CD14-positive monocyte (primary cell): ENCODE results near the gene VPS37B. TPM values are rescaled to one million over a fixed set of nuclear protein-coding genes. Genes with fewer than 3 reads are reported as not detected.

Experiments used
- DNase-seq, 3 donors: peaks; one replicate each; pipeline ENCODE4 v3.0.0-alpha.2; 2011 to 2022
- H2AFZ ChIP-seq: 2 replicates; pipeline ENCODE4 v1.6.0; 2012; ENCODE audit warnings: mild to moderate bottlenecking, low read depth, low read length, inconsistent platforms; ENCODE audit not compliant: insufficient read depth, poor library complexity, severe bottlenecking
- H3K27ac ChIP-seq, 2 donors: 1 replicate in 1 of 2; 2 replicates in 1 of 2; pipeline ENCODE4 v1.5.1; 2012 to 2013; ENCODE audit warnings: low read length in 2 of 2, control low read depth in 1 of 2, inconsistent platforms in 1 of 2, low read depth in 1 of 2, mild to moderate bottlenecking in 1 of 2
- H3K27me3 ChIP-seq, 2 donors: one replicate each; pipeline versions ENCODE4 v1.6.0 to v1.6.1; 2011 to 2013; ENCODE audit warnings: low read length in 2 of 2; ENCODE audit not compliant: control insufficient read depth in 2 of 2, insufficient read depth in 2 of 2
- H3K36me3 ChIP-seq, 2 donors: replicated peaks in 1 of 2; 1 replicate in 1 of 2; 2 replicates in 1 of 2; pipeline versions ENCODE4 v1.5.1 to v1.6.1; 2012 to 2013; ENCODE audit warnings: low read length in 2 of 2, control low read depth in 1 of 2, inconsistent platforms in 1 of 2, mild to moderate bottlenecking in 1 of 2; ENCODE audit not compliant: insufficient read depth in 2 of 2, control insufficient read depth in 1 of 2
- H3K4me1 ChIP-seq, 2 donors: 1 replicate in 1 of 2; 2 replicates in 1 of 2; pipeline versions ENCODE4 v1.5.1 to v1.6.1; 2012 to 2013; ENCODE audit warnings: low read length in 2 of 2, control low read depth in 1 of 2, inconsistent platforms in 1 of 2, mild to moderate bottlenecking in 1 of 2, moderate library complexity in 1 of 2; ENCODE audit not compliant: insufficient read depth in 2 of 2, control insufficient read depth in 1 of 2
- H3K4me2 ChIP-seq: replicated peaks from 2 replicates; pipeline ENCODE3; 2012; ENCODE audit warnings: low read length, moderate library complexity, mild to moderate bottlenecking; ENCODE audit not compliant: poor library complexity, severe bottlenecking; ENCODE audit errors: extremely low read depth
- H3K4me3 ChIP-seq, 3 experiments: fragments of 200-600 bp in 1 of 3; sonication (generic) in 1 of 3; replicated peaks in 1 of 3; 1 replicate in 2 of 3; 2 replicates in 1 of 3; pipeline ENCODE4 v1.5.1; 2011 to 2013; ENCODE audit warnings: low read length in 3 of 3, mild to moderate bottlenecking in 3 of 3, control low read depth in 2 of 3, low read depth in 2 of 3, inconsistent platforms in 1 of 3, moderate library complexity in 1 of 3
- H3K79me2 ChIP-seq: 2 replicates; pipeline ENCODE4 v1.6.0; 2012; ENCODE audit warnings: mild to moderate bottlenecking, control low read depth, inconsistent platforms, low read length, moderate library complexity; ENCODE audit not compliant: insufficient read depth
- H3K9ac ChIP-seq: 2 replicates; pipeline ENCODE4 v1.6.0; 2017; ENCODE audit warnings: low read length, mild to moderate bottlenecking; ENCODE audit not compliant: insufficient read depth, poor library complexity, severe bottlenecking
- H3K9me3 ChIP-seq, 2 donors: replicated peaks in 1 of 2; 1 replicate in 1 of 2; 2 replicates in 1 of 2; pipeline versions ENCODE4 v1.5.1 to v1.6.1; 2012 to 2013; ENCODE audit warnings: low read length in 2 of 2, control low read depth in 1 of 2; ENCODE audit not compliant: control insufficient read depth in 1 of 2, insufficient read depth in 1 of 2
- H4K20me1 ChIP-seq: 2 replicates; pipeline ENCODE4 v1.6.0; 2012; ENCODE audit warnings: mild to moderate bottlenecking, low read length, control low read depth, moderate library complexity; ENCODE audit not compliant: insufficient read depth
- H3K27ac Mint-ChIP-seq, 7 donors: one replicate each; pipeline ENCODE4 v1.8.0; 2020; ENCODE audit warnings: mild to moderate bottlenecking in 7 of 7, mixed read lengths in 7 of 7, moderate library complexity in 6 of 7, inconsistent platforms in 2 of 7
- H3K27me3 Mint-ChIP-seq, 3 donors: one replicate each; pipeline ENCODE4 v1.8.0; 2021 to 2022; ENCODE audit warnings: low read depth in 3 of 3, mild to moderate bottlenecking in 3 of 3, mixed read lengths in 3 of 3, moderate library complexity in 3 of 3, inconsistent platforms in 1 of 3
- H3K36me3 Mint-ChIP-seq, 2 donors: one replicate each; pipeline ENCODE4 v1.8.0; 2020; ENCODE audit warnings: mixed read lengths in 2 of 2, inconsistent platforms in 1 of 2, mild to moderate bottlenecking in 1 of 2
- H3K4me1 Mint-ChIP-seq: one replicate; pipeline ENCODE4 v1.8.0; 2020; ENCODE audit warnings: mild to moderate bottlenecking, mixed read lengths
- H3K4me3 Mint-ChIP-seq, 2 donors: one replicate each; pipeline ENCODE4 v1.8.0; 2020; ENCODE audit warnings: mild to moderate bottlenecking in 2 of 2, mixed read lengths in 2 of 2, moderate library complexity in 1 of 2
- H3K9me3 Mint-ChIP-seq, 7 donors: one replicate each; pipeline ENCODE4 v1.8.0; 2020 to 2022; ENCODE audit warnings: mixed read lengths in 7 of 7, mild to moderate bottlenecking in 6 of 7, moderate library complexity in 6 of 7, inconsistent platforms in 2 of 7
- CTCF ChIP-seq: fragments of 200-600 bp; IDR thresholded peaks from one replicate; pipeline ENCODE4 v1.8.0; 2022; ENCODE audit warnings: antibody characterized with exemption, mild to moderate bottlenecking
- WGBS: methylation state at CpG from one replicate; pipeline ENCODE4 v1.1.5; 2013; ENCODE audit warnings: missing lambda C conversion rate; ENCODE audit not compliant: insufficient coverage; 5-methylcytosine and 5-hydroxymethylcytosine counted together
- intact Hi-C, 2 donors: fragments of 100-400 bp; cut with micrococcal nuclease; formaldehyde crosslinking; loops; one replicate each; pipeline versions ENCODE4 v1.15.0 to v1.15.1; 2023
- polyA plus RNA-seq, 3 donors: library from polyadenylated mRNA; depleted of rRNA in 1 of 3; unstranded in 2 of 3; stranded (reverse) in 1 of 3; fragments of 300-500 nt in 2 of 3; fragments of >200 nt in 1 of 3; fragmentation: Illumina TruSeq in 2 of 3; gene quantifications; 1 replicate in 2 of 3; 2 replicates in 1 of 3; pipeline ENCODE4 v1.2.3, GENCODE V29; 2012 to 2021

VPS37B gene
- polyA plus RNA-seq, 3 donors: 12.3 to 34.3 (median 16.4) TPM

GRCh38 chr12:122858591-122859302, 37.2 kb downstream of the VPS37B start:
- Histone ChIP-seq H3K27ac (no peak overlapping the region), H3K27me3 (no peaks in the 10 kb centered on the region), H3K9ac (no peak overlapping the region), H2AFZ (no peak overlapping the region), H3K4me1 (peaks cover 0 to 4% of the 10 kb centered on the region in 2 donors), H3K9me3 (no peaks in the 10 kb centered on the region), H3K4me3 (no peak overlapping the region), H4K20me1 (peaks cover 20% of the 10 kb centered on the region), H3K36me3 (peaks cover 3 to 5% of the 10 kb centered on the region in 2 donors), H3K4me2 (no peak overlapping the region), H3K79me2 (no peaks in the 10 kb centered on the region)
- H3K27ac Mint-ChIP-seq: no peak overlapping the region
- 93% methylated on average over 21 of the region's 22 CpGs for WGBS
- peaks cover 0 to 7% of the 10 kb centered on the region in 2 donors for H3K36me3 Mint-ChIP-seq
- TF ChIP-seq CTCF: no peak
- H3K4me1 Mint-ChIP-seq: no peaks in the 10 kb centered on the region
- DNase-seq: no peak
- peaks cover 0 to 5% (median 1%) of the 10 kb centered on the region in 3 donors for H3K27me3 Mint-ChIP-seq
- intact Hi-C loops: no loop called here
- H3K4me3 Mint-ChIP-seq: no peak overlapping the region
- H3K9me3 Mint-ChIP-seq: no peaks in the 10 kb centered on the region

GRCh38 chr12:122858171-122858570, 37.8 kb downstream of the VPS37B start:
- no peak overlapping the region for H3K4me2 ChIP-seq
- H4K20me1 ChIP-seq: peaks cover 15% of the 10 kb centered on the region
- Mint-ChIP-seq H3K27ac (no peak overlapping the region), H3K36me3 (peaks cover 0 to 3% of the 10 kb centered on the region in 2 donors), H3K9me3 (no peaks in the 10 kb centered on the region), H3K4me3 (no peak overlapping the region), H3K4me1 (no peaks in the 10 kb centered on the region), H3K27me3 (peaks cover 0 to 5% (median 1%) of the 10 kb centered on the region in 3 donors)
- H3K79me2 ChIP-seq: no peaks in the 10 kb centered on the region
- 90% methylated on average over 13 of the region's 14 CpGs for WGBS
- no peak for DNase-seq
- no peak overlapping the region for H3K4me3 ChIP-seq
- no peak overlapping the region for H2AFZ ChIP-seq
- H3K36me3 ChIP-seq: peaks cover 1 to 2% of the 10 kb centered on the region in 2 donors
- intact Hi-C loops: no loop called here
- H3K4me1 ChIP-seq: peaks cover 0 to 4% of the 10 kb centered on the region in 2 donors
- TF ChIP-seq CTCF: no peak
- H3K27me3 ChIP-seq: no peaks in the 10 kb centered on the region
- H3K9ac ChIP-seq: no peak overlapping the region
- no peak overlapping the region for H3K27ac ChIP-seq
- H3K9me3 ChIP-seq: no peaks in the 10 kb centered on the region
